Measurements from ENCODE around the gene HYAL3.
"Not testable (repeated sequence)": the region's sequence is repeated elsewhere in the genome, so short reads cannot be mapped to it uniquely, and the experiment has no call there.

Gene HYAL3

GRCh38 chr3:50262778-50263177 lies 36.4 kb downstream of the HYAL3 start:
- H3K79me2 ChIP-seq (ENCODE audit: insufficient read depth, low read length) = no peaks in the 10 kb centered on the region
- H3F3A ChIP-seq (ENCODE audit: insufficient read depth) = no peaks in the 10 kb centered on the region
- no peaks in the 10 kb centered on the region for H4K20me1 ChIP-seq (ENCODE audit: low read depth, low read length)
- no peaks in the 10 kb centered on the region for H3K36me3 ChIP-seq (ENCODE audit: low read length)
- H3K9me3 ChIP-seq (ENCODE audit: insufficient read depth, low read length) = no peaks in the 10 kb centered on the region
- no peak overlapping the region for H3K27ac ChIP-seq (ENCODE audit: low read depth, low read length)
- no peak overlapping the region for H3K4me3 ChIP-seq (ENCODE audit: insufficient read depth, low read length, poor library complexity, severe bottlenecking)
- no peak overlapping the region for H3K4me2 ChIP-seq (ENCODE audit: low read depth, low read length, poor library complexity, severe bottlenecking)
- TF ChIP-seq CTCF (IDR thresholded peaks at IDR 0.05; ENCODE audit: insufficient read depth, low read length, poor library complexity, severe bottlenecking) = no peak
- no peak for TF ChIP-seq EZH2phosphoT487 (conservative IDR thresholded peaks at IDR 0.05; ENCODE audit: low read length)
- H2AFZ ChIP-seq (ENCODE audit: low read depth, low read length, severe bottlenecking) = no peak overlapping the region
- H3K27me3 ChIP-seq (ENCODE audit: low read length) = no peaks in the 10 kb centered on the region
- H3K9ac ChIP-seq (ENCODE audit: low read length) = no peak overlapping the region
- no peaks in the 10 kb centered on the region for H3K9me2 ChIP-seq (replicated peaks; ENCODE audit: insufficient read depth, low read length)

- not testable (repeated sequence) for H3F3A ChIP-seq (ENCODE audit: insufficient read depth); H3K9ac ChIP-seq (ENCODE audit: low read length); H3K9me3 ChIP-seq (ENCODE audit: insufficient read depth, low read length); H2AFZ ChIP-seq (ENCODE audit: low read depth, low read length, severe bottlenecking); H3K27me3 ChIP-seq (ENCODE audit: low read length); H3K36me3 ChIP-seq (ENCODE audit: low read length); H4K20me1 ChIP-seq (ENCODE audit: low read depth, low read length); H3K4me3 ChIP-seq (ENCODE audit: insufficient read depth, low read length, poor library complexity, severe bottlenecking); H3K4me2 ChIP-seq (ENCODE audit: low read depth, low read length, poor library complexity, severe bottlenecking); H3K27ac ChIP-seq (ENCODE audit: low read depth, low read length); H3K9me2 ChIP-seq (replicated peaks; ENCODE audit: insufficient read depth, low read length); H3K79me2 ChIP-seq (ENCODE audit: insufficient read depth, low read length)
Observed at GRCh38 chr3:50262200-50262599, 37.0 kb downstream of the HYAL3 start.

GRCh38 chr3:50261505-50261904 lies 37.7 kb downstream of the HYAL3 start:
- no peak overlapping the region for H3K27ac ChIP-seq (ENCODE audit: low read depth, low read length)
- no peaks in the 10 kb centered on the region for H3K9me3 ChIP-seq (ENCODE audit: insufficient read depth, low read length)
- H3K27me3 ChIP-seq (ENCODE audit: low read length) = no peaks in the 10 kb centered on the region
- no peak for TF ChIP-seq EZH2phosphoT487 (conservative IDR thresholded peaks at IDR 0.05; ENCODE audit: low read length)
- TF ChIP-seq CTCF (IDR thresholded peaks at IDR 0.05; ENCODE audit: insufficient read depth, low read length, poor library complexity, severe bottlenecking) = no peak
- H3F3A ChIP-seq (ENCODE audit: insufficient read depth) = no peaks in the 10 kb centered on the region
- no peak overlapping the region for H3K4me2 ChIP-seq (ENCODE audit: low read depth, low read length, poor library complexity, severe bottlenecking)
- no peak overlapping the region for H3K9ac ChIP-seq (ENCODE audit: low read length)
- H3K36me3 ChIP-seq (ENCODE audit: low read length) = 0 out of 2 replicates have a peak, but pooled peaks cover 3% of the 10 kb centered on the region
- no peak overlapping the region for H2AFZ ChIP-seq (ENCODE audit: low read depth, low read length, severe bottlenecking)
- no peak overlapping the region for H3K4me3 ChIP-seq (ENCODE audit: insufficient read depth, low read length, poor library complexity, severe bottlenecking)
- H4K20me1 ChIP-seq (ENCODE audit: low read depth, low read length) = no peaks in the 10 kb centered on the region
- no peaks in the 10 kb centered on the region for H3K79me2 ChIP-seq (ENCODE audit: insufficient read depth, low read length)
- H3K9me2 ChIP-seq (replicated peaks; ENCODE audit: insufficient read depth, low read length) = no peaks in the 10 kb centered on the region

- no peaks in the 10 kb centered on the region for H3F3A ChIP-seq (ENCODE audit: insufficient read depth)
- H3K27me3 ChIP-seq (ENCODE audit: low read length) = no peaks in the 10 kb centered on the region
- no peaks in the 10 kb centered on the region for H3K9me3 ChIP-seq (ENCODE audit: insufficient read depth, low read length)
- H3K4me3 ChIP-seq (ENCODE audit: insufficient read depth, low read length, poor library complexity, severe bottlenecking) = no peak overlapping the region
- H3K9ac ChIP-seq (ENCODE audit: low read length) = no peak overlapping the region
- no peak for TF ChIP-seq EZH2phosphoT487 (conservative IDR thresholded peaks at IDR 0.05; ENCODE audit: low read length)
- no peak for TF ChIP-seq CTCF (IDR thresholded peaks at IDR 0.05; ENCODE audit: insufficient read depth, low read length, poor library complexity, severe bottlenecking)
- no peak overlapping the region for H3K4me2 ChIP-seq (ENCODE audit: low read depth, low read length, poor library complexity, severe bottlenecking)
- H3K36me3 ChIP-seq (ENCODE audit: low read length) = 0 out of 2 replicates have a peak, but pooled peaks cover 3% of the 10 kb centered on the region
- H3K79me2 ChIP-seq (ENCODE audit: insufficient read depth, low read length) = no peaks in the 10 kb centered on the region
- H4K20me1 ChIP-seq (ENCODE audit: low read depth, low read length) = no peaks in the 10 kb centered on the region
- H3K27ac ChIP-seq (ENCODE audit: low read depth, low read length) = no peak overlapping the region
- H3K9me2 ChIP-seq (replicated peaks; ENCODE audit: insufficient read depth, low read length) = no peaks in the 10 kb centered on the region
- H2AFZ ChIP-seq (ENCODE audit: low read depth, low read length, severe bottlenecking) = no peak overlapping the region
Observed at GRCh38 chr3:50260942-50261441, 38.2 kb downstream of the HYAL3 start.
